Measurements from ENCODE around the gene CEP120.
"Not testable (repeated sequence)": the region's sequence is repeated elsewhere in the genome, so short reads cannot be mapped to it uniquely, and the experiment has no call there.

The CEP120 gene

DNA sequence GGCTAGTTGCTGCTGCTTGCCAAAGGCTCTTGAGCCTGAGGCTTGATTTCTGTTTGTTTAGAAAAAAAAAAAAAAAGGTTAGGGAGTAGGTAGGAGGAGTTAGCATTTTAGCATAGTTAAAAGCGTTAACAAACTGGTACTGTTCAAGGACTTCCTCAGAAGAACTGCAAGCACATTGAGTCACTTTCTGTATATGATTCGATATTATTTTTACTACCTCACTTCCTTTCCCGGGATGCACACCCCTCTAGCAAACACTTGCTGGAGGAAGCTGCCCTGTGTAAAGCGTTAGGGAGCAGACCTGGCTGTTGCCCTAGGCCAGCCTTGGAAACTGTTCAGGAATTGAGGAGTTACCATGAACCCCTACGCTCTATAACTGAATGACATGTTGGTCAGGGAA is 15.7 kb upstream of the CEP120 start:
- DNase-seq (ENCODE audit: low read depth) = no peak

- no peak for DNase-seq (ENCODE audit: low read depth)
Observed at GRCh38 chr5:123438244-123438643, 15.0 kb upstream of the CEP120 start.

DNA sequence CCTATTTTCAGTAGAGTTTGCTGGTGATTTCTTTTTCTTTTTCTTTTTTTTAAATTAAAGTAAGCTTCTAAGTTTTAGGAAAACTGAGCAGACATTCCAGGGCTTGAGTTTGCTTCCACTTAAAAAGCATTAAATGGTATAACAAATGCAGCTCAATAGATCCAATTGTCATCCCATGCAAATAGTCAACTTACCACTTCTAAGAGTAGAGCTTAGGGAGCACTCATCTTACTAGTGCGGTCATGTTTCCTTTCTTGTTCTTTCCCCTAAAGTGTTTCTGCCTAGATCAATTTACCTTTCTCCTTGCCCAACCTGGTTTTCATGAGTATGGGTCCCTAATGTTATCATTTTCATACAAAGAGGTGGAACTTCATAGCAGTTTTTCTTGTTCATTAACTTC is 13.0 kb upstream of the CEP120 start:
- no peak for DNase-seq (ENCODE audit: low read depth)

DNA sequence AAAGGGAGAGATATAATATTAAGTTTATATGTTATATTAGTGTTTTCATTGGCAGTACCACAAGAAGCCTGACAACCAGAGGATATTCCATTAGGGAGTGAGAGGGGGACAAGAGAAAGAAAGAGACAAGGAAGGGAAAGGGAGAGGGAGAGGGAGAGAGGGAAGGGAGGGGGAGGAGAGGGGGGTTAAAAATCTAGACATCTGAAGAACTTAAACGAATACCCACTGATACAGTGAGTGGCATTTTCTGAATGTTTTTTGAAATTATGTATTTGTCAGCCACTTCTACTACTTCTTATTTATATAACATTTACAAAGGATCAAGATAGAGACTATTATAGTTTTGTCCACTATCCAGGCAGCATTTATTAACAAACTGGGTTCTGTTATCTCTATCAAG is 11.6 kb upstream of the CEP120 start:
- DNase-seq (ENCODE audit: low read depth) = no peak

DNA sequence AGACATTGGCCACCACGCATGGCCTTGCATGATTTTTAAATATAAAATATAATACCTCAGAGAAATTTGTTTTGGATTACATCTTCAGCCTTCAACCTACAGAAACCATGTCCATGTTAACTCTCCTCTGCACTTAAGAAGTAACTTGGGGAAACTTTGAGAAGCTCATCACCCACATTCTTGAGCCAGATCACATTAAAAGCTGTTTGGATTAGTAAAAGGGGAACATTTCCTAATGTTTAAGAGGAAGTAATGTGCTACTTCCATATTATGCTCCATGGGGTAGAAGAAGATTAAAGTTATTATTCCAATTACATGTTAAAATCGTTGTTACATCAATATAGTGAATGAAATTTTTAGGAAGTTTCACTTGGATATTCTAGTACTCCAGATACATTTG is 10.4 kb upstream of the CEP120 start:
- DNase-seq (ENCODE audit: low read depth) = no peak

- not testable (repeated sequence) for DNase-seq (ENCODE audit: low read depth)
Observed at GRCh38 chr5:123430441-123430840, 7.2 kb upstream of the CEP120 start.

GRCh38 chr5:123429993-123430392 is 6.8 kb upstream of the CEP120 start:
- DNase-seq (ENCODE audit: low read depth) = no peak

GRCh38 chr5:123429221-123429954 is 6.2 kb upstream of the CEP120 start:
- DNase-seq (ENCODE audit: low read depth) = no peak

DNA sequence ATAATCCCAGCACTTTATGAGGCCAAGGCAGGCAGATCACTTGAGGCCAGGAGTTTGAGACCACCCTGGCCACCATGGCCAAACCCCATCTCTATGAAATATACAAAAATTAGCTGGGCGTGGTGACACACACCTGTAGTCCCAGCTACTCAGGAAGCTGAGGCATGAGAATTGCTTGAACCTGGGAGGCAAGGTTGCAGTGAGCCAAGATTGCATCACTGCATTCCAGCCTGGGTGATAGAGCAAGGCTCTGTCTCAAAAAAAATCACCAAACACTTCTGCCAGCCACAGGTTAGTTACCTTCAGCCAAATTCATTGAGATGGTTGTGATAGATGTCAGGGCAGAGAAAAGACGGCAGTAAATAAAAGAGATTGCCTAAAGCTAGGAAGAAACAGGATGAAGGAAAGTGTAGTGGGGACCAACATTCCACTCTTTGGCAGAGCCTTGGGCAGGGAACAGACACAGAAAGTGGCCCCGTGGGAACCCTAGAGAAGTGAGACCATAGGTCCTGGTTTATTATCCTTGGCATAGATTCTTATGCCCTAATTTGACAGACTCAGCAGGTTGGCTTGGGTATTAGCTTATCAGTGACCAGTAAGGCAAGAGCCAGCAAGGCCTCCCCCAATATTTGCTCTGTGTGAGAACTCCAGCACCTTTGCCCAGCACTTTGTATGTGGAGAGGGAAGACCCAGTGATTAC is 5.5 kb upstream of the CEP120 start:
- DNase-seq (ENCODE audit: low read depth) = no peak

DNA sequence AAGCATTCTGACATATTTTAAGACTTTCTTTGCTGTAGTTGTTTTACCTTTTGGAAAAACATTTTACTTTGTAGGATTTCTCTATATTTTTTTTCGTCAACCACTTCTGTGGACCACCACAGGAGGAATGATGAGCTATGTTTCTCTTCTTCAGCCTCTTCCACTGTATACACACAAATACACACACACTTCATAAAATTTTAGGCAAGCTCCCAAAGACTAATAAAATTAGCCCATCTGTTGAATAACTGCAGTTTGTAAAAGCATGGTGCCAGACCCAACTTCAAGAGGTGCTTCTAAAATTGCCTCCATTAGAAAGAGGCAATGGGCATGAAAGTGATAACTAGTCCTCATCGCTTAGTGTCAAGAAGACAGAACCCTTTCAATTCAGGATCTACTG is 4.1 kb upstream of the CEP120 start:
- DNase-seq (ENCODE audit: low read depth) = no peak

GRCh38 chr5:123425431-123425830 is 2.2 kb upstream of the CEP120 start:
- DNase-seq (ENCODE audit: low read depth) = no peak

- DNase-seq (ENCODE audit: low read depth) = no peak
Observed at GRCh38 chr5:123422433-123423277, 548 bp downstream of the CEP120 start.

GRCh38 chr5:123421773-123422172 is 1.4 kb downstream of the CEP120 start:
- DNase-seq (ENCODE audit: low read depth) = no peak

DNA sequence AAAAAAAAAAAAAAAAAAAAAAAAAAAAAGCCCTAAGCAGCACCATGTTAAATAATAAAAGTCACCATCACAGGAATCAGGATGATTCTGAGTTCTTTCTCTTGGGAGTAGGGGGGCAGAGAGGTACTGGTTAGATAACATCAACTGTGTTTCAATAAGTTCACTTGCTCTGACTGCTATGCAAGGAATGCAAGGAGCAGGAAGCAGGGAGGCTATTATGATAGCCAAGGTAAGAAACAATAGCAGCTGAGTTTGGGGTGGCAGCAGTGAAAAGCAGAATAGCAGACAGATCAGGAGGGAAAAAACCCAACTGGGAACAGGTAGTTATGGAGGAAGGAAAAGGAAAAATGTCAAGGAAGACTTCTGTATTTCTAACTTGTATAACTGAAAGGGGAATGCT is 8.2 kb downstream of the CEP120 start:
- DNase-seq (ENCODE audit: low read depth) = no peak

DNA sequence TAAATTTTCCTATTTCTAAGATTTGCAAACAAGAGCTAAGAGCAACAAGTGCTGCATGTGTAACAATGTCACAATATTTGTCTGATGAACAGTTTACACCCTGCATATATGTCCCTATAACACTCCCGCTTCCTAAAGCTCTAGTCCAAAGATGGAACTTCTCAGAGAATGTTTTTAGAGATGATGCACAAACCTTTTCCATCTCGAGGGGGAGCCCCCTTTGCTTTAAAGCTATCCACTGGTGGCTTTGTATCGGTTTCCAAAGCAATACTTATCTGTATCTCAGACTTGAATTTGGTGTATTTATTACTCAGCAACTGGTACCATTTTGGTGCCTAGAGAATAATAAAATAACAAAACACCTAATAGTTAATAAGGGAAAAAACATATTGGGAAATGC is 11.0 kb downstream of the CEP120 start:
- no peak for DNase-seq (ENCODE audit: low read depth)

GRCh38 chr5:123401999-123402398 is 21.2 kb downstream of the CEP120 start:
- not testable (repeated sequence) for DNase-seq (ENCODE audit: low read depth)

DNA sequence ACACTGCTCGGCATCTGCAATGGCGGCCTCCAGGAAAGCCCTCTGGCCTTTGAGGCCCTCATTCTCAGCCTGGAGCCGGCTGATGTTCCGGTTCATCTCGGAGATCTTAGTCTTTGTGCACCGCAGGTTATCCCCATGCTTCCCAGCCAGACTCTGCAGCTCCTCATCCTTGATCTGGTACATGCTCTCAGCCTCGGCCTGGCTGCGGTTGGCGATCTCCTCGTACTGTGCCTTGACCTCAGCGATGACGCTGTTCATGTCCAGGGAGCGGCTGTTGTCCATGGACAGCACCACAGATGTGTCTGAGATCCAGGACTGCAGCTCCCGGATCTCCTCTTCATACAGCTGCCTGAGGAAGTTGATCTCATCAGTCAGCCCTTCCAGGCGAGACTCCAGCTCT is 21.9 kb downstream of the CEP120 start:
- no peak for DNase-seq (ENCODE audit: low read depth)

DNA sequence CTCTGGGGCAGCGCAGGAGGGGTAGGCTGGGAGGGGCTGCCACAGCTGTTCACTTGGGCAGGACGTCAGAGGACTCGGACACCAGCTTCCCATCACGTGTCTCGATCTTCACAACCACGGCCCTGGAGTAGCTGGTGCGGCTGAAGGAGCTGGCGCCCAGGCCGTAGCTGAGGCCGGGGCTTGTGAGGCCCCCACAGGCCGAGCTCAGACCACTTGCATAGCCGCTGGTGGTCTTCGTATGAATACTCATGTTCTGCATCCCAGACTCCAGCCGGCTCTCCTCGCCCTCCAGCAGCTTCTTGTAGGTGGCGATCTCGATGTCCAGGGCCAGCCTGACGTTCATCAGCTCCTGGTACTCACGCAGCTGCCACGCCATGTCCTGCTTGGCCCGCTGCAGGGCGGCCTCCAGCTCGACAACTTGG is 22.3 kb downstream of the CEP120 start:
- not testable (repeated sequence) for DNase-seq (ENCODE audit: low read depth)

- DNase-seq (ENCODE audit: low read depth) = no peak
Observed at GRCh38 chr5:123398058-123398733, 25.0 kb downstream of the CEP120 start.

- DNase-seq (ENCODE audit: low read depth) = no peak
Observed at GRCh38 chr5:123397538-123397937, 25.7 kb downstream of the CEP120 start.

DNA sequence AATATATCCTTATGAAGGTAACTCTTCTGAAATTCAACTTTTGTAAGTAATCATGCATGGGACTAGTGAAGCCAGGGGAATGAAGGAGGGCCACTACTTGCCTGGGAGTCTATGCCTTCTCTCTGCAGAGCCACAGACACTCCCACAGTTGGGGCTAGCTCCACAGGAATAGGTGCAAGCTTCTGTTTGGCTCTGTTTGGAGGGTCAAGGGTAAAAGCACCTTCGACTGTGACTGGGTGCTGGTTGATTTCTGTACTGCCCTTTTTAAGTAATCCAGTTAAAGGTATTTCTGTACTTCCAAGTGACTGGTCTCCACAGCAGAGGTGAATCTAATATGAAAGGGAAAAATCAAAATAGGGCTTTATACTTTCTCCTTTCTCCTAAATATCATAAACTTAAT is 32.2 kb downstream of the CEP120 start:
- no peak for DNase-seq (ENCODE audit: low read depth)

DNA sequence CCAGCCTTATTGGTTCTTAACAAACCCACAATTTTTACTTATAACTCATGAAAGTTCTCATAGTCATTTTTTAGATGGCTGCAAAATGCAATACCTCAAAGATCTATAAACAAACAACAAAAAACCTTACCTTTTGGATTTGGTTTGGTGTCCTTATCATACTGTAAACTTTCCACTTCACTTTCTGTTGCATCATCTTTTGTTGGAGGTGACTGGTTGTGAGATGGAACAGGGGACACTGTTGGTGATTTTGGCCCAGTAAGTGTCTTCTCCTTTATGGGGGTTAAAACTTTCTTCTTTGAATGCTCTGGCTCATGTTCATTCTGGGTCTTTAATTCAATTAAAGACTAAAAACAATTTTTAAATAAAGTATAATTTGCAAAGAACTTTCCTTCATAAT is 33.4 kb downstream of the CEP120 start:
- DNase-seq (ENCODE audit: low read depth) = no peak

Measured in stimulated activated CD8-positive, alpha-beta memory T cell treated with anti-CD3 and anti-CD28 coated beads, Interleukin-12 subunit alpha, Interleukin-12 subunit beta, amount 100 ng/mL, for 4 hours (primary cell).